ENCODE data around the gene MED14. TPM values are rescaled to one million over a fixed set of nuclear protein-coding genes. Genes with fewer than 3 reads are reported as not detected.

Gene MED14
- total and polyA plus RNA-seq, 2 of the 13 experiments (the other 11 are each of a cell fraction or from before 2014, with no cell fraction given), result 10.2 to 16.3 TPM

GRCh38 chrX:40685362-40685918 lies 49.9 kb downstream of the MED14 start:
- H3K4me2 ChIP-seq (ENCODE audit: low read depth, low read length), result no peak overlapping the region
- H3K4me3 ChIP-seq (replicated peaks in 1 of 3; ENCODE audit: insufficient read depth in 1 of 3, low read depth in 2 of 3, low read length in 3 of 3), result no peak overlapping the region
- H3K9me3 ChIP-seq (ENCODE audit: low read length), result no peaks in the 10 kb centered on the region
- ChIA-PET POLR2A (no interaction called here), CTCF (ENCODE audit: low intra/inter-chr PET ratio, low total read pairs) (no interaction called here)
- no peaks in the 10 kb centered on the region for H3K4me1 ChIP-seq (ENCODE audit: insufficient read depth, low read length)
- no peak overlapping the region for H2AFZ ChIP-seq (ENCODE audit: low read length)
- no peaks in the 10 kb centered on the region for H3K79me2 ChIP-seq (ENCODE audit: insufficient read depth, low read length)
- no peak for FAIRE-seq
- no peak for ATAC-seq
- peaks cover 0 to 18% of the 10 kb centered on the region in 2 experiments; a peak in 3 of 5 replicates for H3K36me3 ChIP-seq (replicated peaks in 1 of 2; ENCODE audit: control insufficient read depth in 1 of 2, insufficient read depth in 2 of 2, low read length in 2 of 2)
- in situ Hi-C loops (cut with HindIII; ENCODE audit: extremely low pct_ligation_motif_present, low pct_unique_long_range_greater_than_20kb), result no loop called here
- H4K20me1 ChIP-seq (ENCODE audit: insufficient read depth, low read length), result no peaks in the 10 kb centered on the region
- BruUV-seq (replicated peaks), result no TSS peak
- TF ChIP-seq NR2F6 (IDR thresholded peaks at IDR 0.05) (no peak), NR2F6 (CRISPR knock-in tag; IDR thresholded peaks at IDR 0.05) (no peak), ZNF660 (CRISPR knock-in tag; IDR thresholded peaks at IDR 0.05; ENCODE audit: borderline replicate concordance, low read depth) (no peak), KDM5B (CRISPR knock-in tag; IDR thresholded peaks at IDR 0.05; ENCODE audit: borderline replicate concordance) (no peak), CSRNP1 (CRISPR knock-in tag; IDR thresholded peaks at IDR 0.05) (no peak)
- H3K27ac ChIP-seq (ENCODE audit: extremely low read length, insufficient read depth, low read length), result no peak overlapping the region
- intact Hi-C loops (cut with micrococcal nuclease; ENCODE audit: unreplicated experiment), result no loop called here
- DNase-seq (ENCODE audit: low spot score), result no peak
- no peak overlapping the region for H3K9ac ChIP-seq (ENCODE audit: insufficient read depth, low read depth, low read length)
- WGBS (ENCODE audit: low lambda C conversion rate), result 80% methylated on average over 3 of the region's 4 CpGs
- H3K27me3 ChIP-seq (ENCODE audit: control insufficient read depth in 1 of 2, insufficient read depth in 2 of 2, low read length in 2 of 2), result no peaks in the 10 kb centered on the region

- POLR2A ChIA-PET, result no interaction called here
Measured at GRCh38 chrX:40684092-40684491, 51.2 kb downstream of the MED14 start.

More at GRCh38 chrX:40684092-40684491, 51.2 kb downstream of the MED14 start:
- in situ Hi-C loops (cut with HindIII; ENCODE audit: extremely low pct_ligation_motif_present, low pct_unique_long_range_greater_than_20kb) (no loop called here), intact Hi-C loops (cut with micrococcal nuclease; ENCODE audit: unreplicated experiment) (no loop called here)
- Histone ChIP-seq H3K79me2 (ENCODE audit: insufficient read depth, low read length) (no peaks in the 10 kb centered on the region), H3K9ac (ENCODE audit: insufficient read depth, low read depth, low read length) (no peak overlapping the region), H3K27me3 (ENCODE audit: control insufficient read depth in 1 of 2, insufficient read depth in 2 of 2, low read length in 2 of 2) (no peaks in the 10 kb centered on the region), H3K9me3 (ENCODE audit: low read length) (no peaks in the 10 kb centered on the region), H3K4me2 (ENCODE audit: low read depth, low read length) (no peak overlapping the region), H3K36me3 (replicated peaks in 1 of 2; ENCODE audit: control insufficient read depth in 1 of 2, insufficient read depth in 2 of 2, low read length in 2 of 2) (peaks cover 0 to 23% of the 10 kb centered on the region in 2 experiments; a peak in 3 of 5 replicates), H2AFZ (ENCODE audit: low read length) (no peak overlapping the region), H3K4me1 (ENCODE audit: insufficient read depth, low read length) (no peaks in the 10 kb centered on the region), H3K4me3 (replicated peaks in 1 of 3; ENCODE audit: insufficient read depth in 1 of 3, low read depth in 2 of 3, low read length in 3 of 3) (no peak overlapping the region), H3K27ac (ENCODE audit: extremely low read length, insufficient read depth, low read length) (no peak overlapping the region), H4K20me1 (ENCODE audit: insufficient read depth, low read length) (no peaks in the 10 kb centered on the region)
- no peak for ATAC-seq
- no TSS peak for BruUV-seq (replicated peaks)
- no peak for FAIRE-seq
- CTCF ChIA-PET (ENCODE audit: low intra/inter-chr PET ratio, low total read pairs), result no interaction called here
- TF ChIP-seq TAF1 (CRISPR knock-in tag; IDR thresholded peaks at IDR 0.05) (no peak), GATA4 (IDR thresholded peaks at IDR 0.05; ENCODE audit: borderline replicate concordance, low read depth) (no peak), RORA (CRISPR knock-in tag; IDR thresholded peaks at IDR 0.05) (no peak), ZKSCAN5 (CRISPR knock-in tag; IDR thresholded peaks at IDR 0.05) (no peak), SP2 (CRISPR knock-in tag; IDR thresholded peaks at IDR 0.05) (no peak)
- WGBS (ENCODE audit: low lambda C conversion rate), result 89% methylated on average over 1 of the region's 1 CpG
- no peak for DNase-seq (ENCODE audit: low spot score)

Data from HepG2 (cell line).